DND-41 (cell line): ENCODE measurements around the gene GLRX.

Experiments used
- ATAC-seq: fragments of 200-7000 bp; cut with Tn5 transposase; 3 replicates; pipeline ENCODE4 v1.9.1; 2021; ENCODE audit warnings: low read depth; ENCODE audit not compliant: insufficient read depth
- DNase-seq: peaks from one replicate; pipeline ENCODE4 v3.0.0-alpha.2; 2020
- H2AFZ ChIP-seq: 2 replicates; pipeline ENCODE4 v1.6.0; 2012; ENCODE audit warnings: low read depth, low read length
- H3K27ac ChIP-seq: 2 replicates; pipeline ENCODE4 v1.5.1; 2012; ENCODE audit warnings: low read length, inconsistent platforms
- H3K27me3 ChIP-seq: fragments of 200-600 bp; sonication (generic); 2 replicates; pipeline ENCODE4 v1.6.0; 2012; ENCODE audit warnings: low read length, mild to moderate bottlenecking, inconsistent platforms; ENCODE audit not compliant: insufficient read depth, poor library complexity
- H3K36me3 ChIP-seq: 2 replicates; pipeline ENCODE4 v1.5.1; 2012; ENCODE audit warnings: low read length, inconsistent platforms; ENCODE audit not compliant: insufficient read depth
- H3K4me1 ChIP-seq: 2 replicates; pipeline ENCODE4 v1.5.1; 2012; ENCODE audit warnings: mild to moderate bottlenecking, low read length; ENCODE audit not compliant: insufficient read depth
- H3K4me2 ChIP-seq: 2 replicates; pipeline ENCODE4 v1.6.0; 2012; ENCODE audit warnings: mild to moderate bottlenecking, moderate library complexity, low read length, inconsistent platforms; ENCODE audit not compliant: insufficient read depth
- H3K4me3 ChIP-seq, 2 experiments: fragments of 200-600 bp in 1 of 2; shearing (Covaris generic) in 1 of 2; 2 replicates each; pipeline ENCODE4 v1.5.1; 2012 to 2016; ENCODE audit warnings: inconsistent platforms in 2 of 2, low read length in 2 of 2, mild to moderate bottlenecking in 2 of 2, low read depth in 1 of 2, moderate library complexity in 1 of 2
- H3K79me2 ChIP-seq: 2 replicates; pipeline ENCODE4 v1.6.0; 2012; ENCODE audit warnings: low read length, inconsistent platforms; ENCODE audit not compliant: insufficient read depth
- H3K9ac ChIP-seq: 2 replicates; pipeline ENCODE4 v1.6.0; 2012; ENCODE audit warnings: low read depth, mild to moderate bottlenecking, inconsistent platforms, low read length, moderate library complexity
- H3K9me3 ChIP-seq: 2 replicates; pipeline ENCODE4 v1.5.1; 2012; ENCODE audit warnings: low read length, moderate library complexity, mild to moderate bottlenecking, inconsistent platforms; ENCODE audit not compliant: insufficient read depth, severe bottlenecking
- H4K20me1 ChIP-seq: 2 replicates; pipeline ENCODE4 v1.6.0; 2012; ENCODE audit warnings: low read length; ENCODE audit not compliant: insufficient read depth
- EZH2 ChIP-seq: IDR thresholded peaks from 3 replicates; pipeline ENCODE4 v1.6.1; 2012; ENCODE audit warnings: borderline replicate concordance, low read depth, mild to moderate bottlenecking, moderate library complexity, low read length, inconsistent platforms; ENCODE audit not compliant: severe bottlenecking
- TF ChIP-seq, protein P1 (sequence below): IDR thresholded peaks from 2 replicates; pipeline ENCODE4 v1.5.1; 2012; ENCODE audit warnings: borderline replicate concordance, low read length, moderate library complexity, mild to moderate bottlenecking; ENCODE audit not compliant: poor library complexity, severe bottlenecking; ENCODE audit errors: extremely low read depth

Gene GLRX

DNA sequence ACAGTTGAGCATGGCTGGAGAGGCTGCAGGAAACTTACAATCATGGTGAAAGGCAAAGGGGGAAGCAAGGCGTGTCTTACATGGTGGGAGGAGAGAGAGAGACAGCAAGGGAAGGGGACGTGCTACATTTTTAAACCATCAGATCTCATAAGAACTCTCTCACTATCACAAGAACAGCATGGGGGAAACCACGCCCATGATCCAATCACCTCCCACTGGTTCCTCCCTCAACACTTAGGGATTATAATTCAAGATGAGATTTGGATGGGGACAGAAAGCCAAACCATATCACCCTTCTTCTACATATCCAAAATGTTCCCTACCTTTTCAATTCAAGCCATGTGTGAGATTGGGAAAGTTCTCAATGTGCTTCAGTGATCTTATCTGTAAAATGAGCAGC is 22.9 kb upstream of the GLRX start:
- Histone ChIP-seq H3K4me2 (no peak overlapping the region), H3K4me1 (peaks cover 21% of the 10 kb centered on the region), H3K9me3 (no peaks in the 10 kb centered on the region), H3K4me3 (no peak overlapping the region), H3K27ac (no peak overlapping the region), H3K9ac (no peak overlapping the region), H3K79me2 (no peaks in the 10 kb centered on the region), H2AFZ (no peak overlapping the region), H4K20me1 (no peaks in the 10 kb centered on the region), H3K27me3 (no peaks in the 10 kb centered on the region), H3K36me3 (no peaks in the 10 kb centered on the region)
- DNase-seq (no peak), ATAC-seq (no peak)
- no peak for TF ChIP-seq EZH2
- TF ChIP-seq, protein P1, sequence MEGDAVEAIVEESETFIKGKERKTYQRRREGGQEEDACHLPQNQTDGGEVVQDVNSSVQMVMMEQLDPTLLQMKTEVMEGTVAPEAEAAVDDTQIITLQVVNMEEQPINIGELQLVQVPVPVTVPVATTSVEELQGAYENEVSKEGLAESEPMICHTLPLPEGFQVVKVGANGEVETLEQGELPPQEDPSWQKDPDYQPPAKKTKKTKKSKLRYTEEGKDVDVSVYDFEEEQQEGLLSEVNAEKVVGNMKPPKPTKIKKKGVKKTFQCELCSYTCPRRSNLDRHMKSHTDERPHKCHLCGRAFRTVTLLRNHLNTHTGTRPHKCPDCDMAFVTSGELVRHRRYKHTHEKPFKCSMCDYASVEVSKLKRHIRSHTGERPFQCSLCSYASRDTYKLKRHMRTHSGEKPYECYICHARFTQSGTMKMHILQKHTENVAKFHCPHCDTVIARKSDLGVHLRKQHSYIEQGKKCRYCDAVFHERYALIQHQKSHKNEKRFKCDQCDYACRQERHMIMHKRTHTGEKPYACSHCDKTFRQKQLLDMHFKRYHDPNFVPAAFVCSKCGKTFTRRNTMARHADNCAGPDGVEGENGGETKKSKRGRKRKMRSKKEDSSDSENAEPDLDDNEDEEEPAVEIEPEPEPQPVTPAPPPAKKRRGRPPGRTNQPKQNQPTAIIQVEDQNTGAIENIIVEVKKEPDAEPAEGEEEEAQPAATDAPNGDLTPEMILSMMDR, result no peak

DNA sequence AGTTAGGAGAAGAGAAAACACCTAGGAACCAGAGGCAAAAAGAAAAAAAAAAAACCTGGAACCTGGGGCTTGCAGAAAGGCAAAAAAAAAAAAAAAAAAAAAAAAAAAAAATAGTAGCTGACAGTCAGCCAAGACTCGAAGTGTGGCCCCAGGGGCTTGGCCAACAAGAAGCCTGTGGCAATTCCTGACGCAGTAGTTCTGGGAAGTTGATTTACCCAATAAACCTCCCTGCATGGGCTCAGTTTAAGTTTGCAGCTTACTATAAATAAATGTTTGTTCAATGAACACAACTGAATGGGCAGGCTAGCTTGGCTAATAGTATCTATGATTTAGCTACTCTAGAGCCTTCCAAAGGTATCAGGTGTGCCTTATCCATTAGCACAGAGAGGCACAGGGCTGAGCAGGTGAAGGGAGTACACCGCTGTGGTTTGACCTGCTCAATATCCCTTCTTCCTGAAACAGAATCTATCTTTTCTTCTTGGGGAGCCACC is 21.3 kb upstream of the GLRX start:
- H2AFZ ChIP-seq, result peak overlapping the region; percentile 54; the same call in 1 of the 2 replicates
- no peaks in the 10 kb centered on the region for H3K9me3 ChIP-seq
- no peak for DNase-seq

DNA sequence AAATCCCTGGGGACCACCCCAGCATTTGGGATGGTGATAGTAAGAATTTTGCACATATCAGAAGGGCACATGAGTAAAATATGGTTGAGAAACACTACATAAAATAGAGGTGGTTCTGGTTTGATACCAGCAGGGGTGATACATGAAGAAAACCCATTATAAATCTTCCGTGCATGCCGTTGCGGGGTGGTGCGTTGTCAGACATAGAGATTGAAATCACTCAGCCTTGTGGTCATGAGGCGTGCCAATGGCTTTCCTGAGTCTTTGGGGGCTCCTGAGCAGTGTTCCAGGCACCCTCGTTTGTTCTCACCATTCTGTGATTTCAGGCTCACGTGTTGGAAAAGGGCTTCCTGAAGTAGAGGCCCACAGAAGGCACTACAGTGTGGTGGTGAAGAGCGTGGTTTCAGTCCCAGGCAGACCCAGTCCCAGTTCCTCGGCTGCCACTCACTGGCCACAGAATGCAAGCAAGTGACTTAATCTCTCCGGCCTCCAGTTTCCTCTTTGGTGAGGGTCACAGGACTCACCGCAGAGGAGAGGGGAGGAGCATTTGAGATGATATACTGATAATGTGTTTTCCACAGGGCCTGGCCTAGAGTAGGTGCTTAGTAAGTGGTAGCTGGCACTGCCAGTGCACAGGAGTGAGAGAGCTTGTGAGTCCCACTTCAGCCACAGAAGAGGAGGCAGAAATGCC is 20.5 kb upstream of the GLRX start:
- H3K4me2 ChIP-seq, result peak overlapping the region; percentile 44
- ATAC-seq (peak; percentile 90), DNase-seq (peak; percentile 81)
- TF ChIP-seq, protein P1, result peak; percentile 73
- TF ChIP-seq EZH2, result no peak
- peaks cover 21% of the 10 kb centered on the region for H3K4me1 ChIP-seq
- H3K27me3 ChIP-seq, result no peaks in the 10 kb centered on the region
- peak overlapping the region; percentile 54 for H2AFZ ChIP-seq
- no peaks in the 10 kb centered on the region for H3K79me2 ChIP-seq
- no peak overlapping the region; a peak in 1 of 4 replicates for H3K4me3 ChIP-seq
- no peaks in the 10 kb centered on the region for H3K9me3 ChIP-seq
- no peaks in the 10 kb centered on the region for H3K36me3 ChIP-seq
- no peaks in the 10 kb centered on the region for H4K20me1 ChIP-seq
- H3K9ac ChIP-seq, result peak overlapping the region; percentile 28
- peak overlapping the region; percentile 84 for H3K27ac ChIP-seq

More for the DNA sequence above, 21.3 kb upstream of the GLRX start:
- Histone ChIP-seq H3K4me2 (peak overlapping the region; percentile 44), H3K4me1 (peaks cover 21% of the 10 kb centered on the region), H3K36me3 (no peaks in the 10 kb centered on the region), H3K79me2 (no peaks in the 10 kb centered on the region), H3K9ac (peak overlapping the region; percentile 28; the same call in 1 of the 2 replicates), H3K27me3 (no peaks in the 10 kb centered on the region), H3K4me3 (no peak overlapping the region), H4K20me1 (no peaks in the 10 kb centered on the region), H3K27ac (peak overlapping the region; percentile 84)
- TF ChIP-seq, protein P1, result no peak
- no peak for TF ChIP-seq EZH2
- no peak for ATAC-seq
